GM12878 (cell line): ENCODE measurements around the gene UBAC2. TPM values are rescaled to one million over a fixed set of nuclear protein-coding genes. Genes with fewer than 3 reads are reported as not detected.

Experiments used
- ATF7 ChIP-seq: fragments of 450-650 bp; IDR thresholded peaks from 2 replicates; pipeline ENCODE4 v1.6.1; 2016; ENCODE audit warnings: low read depth, mild to moderate bottlenecking
- BHLHE40 ChIP-seq, 2 experiments: fragments of 450-650 bp in 1 of 2; IDR thresholded peaks; 2 replicates each; pipeline ENCODE4 v1.6.1; 2011 to 2017; ENCODE audit warnings: low read depth in 2 of 2, borderline replicate concordance in 1 of 2, improper control_type of control experiment in 1 of 2, low read length in 1 of 2, mild to moderate bottlenecking in 1 of 2
- CREB1 ChIP-seq: IDR thresholded peaks from 2 replicates; pipeline ENCODE4 v1.6.1; 2012; ENCODE audit warnings: low read depth, mild to moderate bottlenecking, inconsistent platforms
- E2F8 ChIP-seq: fragments of 450-650 bp; IDR thresholded peaks from 2 replicates; pipeline ENCODE4 v1.6.1; 2018; ENCODE audit warnings: mild to moderate bottlenecking, low read depth, moderate library complexity; ENCODE audit not compliant: partially characterized antibody
- IRF4 ChIP-seq: IDR thresholded peaks from 2 replicates; pipeline ENCODE4 v1.6.1; 2011; ENCODE audit warnings: low read depth, low read length
- PKNOX1 ChIP-seq: fragments of 450-650 bp; IDR thresholded peaks from 2 replicates; pipeline ENCODE4 v1.6.1; 2016; ENCODE audit warnings: mild to moderate bottlenecking
- PRDM15 ChIP-seq: fragments of 450-650 bp; formaldehyde crosslinking; IDR thresholded peaks from 2 replicates; pipeline ENCODE4 v1.4.0; 2020; ENCODE audit warnings: mild to moderate bottlenecking, moderate library complexity
- RELB ChIP-seq: fragments of 450-650 bp; IDR thresholded peaks from 2 replicates; pipeline ENCODE4 v1.6.1; 2017; ENCODE audit warnings: low read depth, mild to moderate bottlenecking, moderate library complexity
- RFX5 ChIP-seq: IDR thresholded peaks from 2 replicates; pipeline ENCODE4 v1.6.1; 2011; ENCODE audit warnings: low read depth, low read length, improper control_type of control experiment
- SIX5 ChIP-seq: IDR thresholded peaks from 2 replicates; pipeline ENCODE4 v1.6.1; 2011; ENCODE audit warnings: mild to moderate bottlenecking, low read depth, low read length, moderate library complexity; ENCODE audit not compliant: severe bottlenecking
- SREBF1 ChIP-seq: IDR thresholded peaks from 2 replicates; pipeline ENCODE4 v1.6.1; 2012; ENCODE audit warnings: mild to moderate bottlenecking, low read length
- TBL1XR1 ChIP-seq: IDR thresholded peaks from 2 replicates; pipeline ENCODE4 v1.6.1; 2012; ENCODE audit warnings: low read depth, low read length, improper control_type of control experiment
- ZNF274 ChIP-seq: IDR thresholded peaks from one replicate; pipeline ENCODE4 v1.8.0; 2011; ENCODE audit not compliant: insufficient read length, insufficient read depth
- ZZZ3 ChIP-seq: IDR thresholded peaks from 2 replicates; pipeline ENCODE4 v1.6.1; 2011; ENCODE audit warnings: low read depth; ENCODE audit not compliant: control insufficient read depth, insufficient read length
- polyA plus RNA-seq, 11 experiments: library from polyadenylated mRNA; depleted of rRNA in 4 of 11; unstranded in 6 of 11; stranded (reverse) in 5 of 11; fragments of >200 nt; fragmentation: Nextera tagmentation in 4 of 11; fragmentation: Illumina TruSeq in 1 of 11; extraction: Ambion mirVana in 4 of 11; extraction: Trizol in 1 of 11; gene quantifications; 1 replicate in 1 of 11; 2 replicates in 10 of 11; pipeline versions ENCODE4 v1.2.1 to v1.2.3, GENCODE V29; 2011 to 2016; ENCODE audit warnings: inconsistent platforms in 2 of 11, missing spikeins in 2 of 11, low read depth in 1 of 11
- total RNA-seq, 4 experiments: library from RNA; depleted of rRNA in 3 of 4; stranded (reverse); fragments of >200 nt in 3 of 4; fragmentation: Illumina TruSeq in 1 of 4; extraction: Trizol in 1 of 4; gene quantifications; 2 replicates each; pipeline versions ENCODE4 v1.2.1 to v1.2.3, GENCODE V29; 2013 to 2021
- TF ChIP-seq, protein P1 (sequence below): fragments of 450-650 bp; IDR thresholded peaks from 2 replicates; pipeline ENCODE4 v1.6.1; 2014; ENCODE audit warnings: mild to moderate bottlenecking
- TF ChIP-seq, protein P2 (sequence below): IDR thresholded peaks from 2 replicates; pipeline ENCODE4 v1.6.1; 2011; ENCODE audit warnings: low read depth, mild to moderate bottlenecking, low read length, moderate library complexity, borderline replicate concordance; ENCODE audit errors: extremely low read depth

UBAC2 gene
- total and polyA plus RNA-seq, 10 of the 15 experiments (the other 5 are each of a cell fraction or from before 2014, with no cell fraction given) = 3.0 to 54.6 (median 17.4) TPM

GRCh38 chr13:99376132-99376531 lies 175.5 kb downstream of the UBAC2 start (continued):
- no peak for TF ChIP-seq E2F8
- TF ChIP-seq BHLHE40 (IDR thresholded peaks at IDR 0.05; ENCODE audit: borderline replicate concordance in 1 of 2, low read depth in 2 of 2, low read length in 1 of 2) = peak; percentile 91 to 93
- no peak for TF ChIP-seq SREBF1
- no peak for TF ChIP-seq IRF4
- TF ChIP-seq, protein P1, sequence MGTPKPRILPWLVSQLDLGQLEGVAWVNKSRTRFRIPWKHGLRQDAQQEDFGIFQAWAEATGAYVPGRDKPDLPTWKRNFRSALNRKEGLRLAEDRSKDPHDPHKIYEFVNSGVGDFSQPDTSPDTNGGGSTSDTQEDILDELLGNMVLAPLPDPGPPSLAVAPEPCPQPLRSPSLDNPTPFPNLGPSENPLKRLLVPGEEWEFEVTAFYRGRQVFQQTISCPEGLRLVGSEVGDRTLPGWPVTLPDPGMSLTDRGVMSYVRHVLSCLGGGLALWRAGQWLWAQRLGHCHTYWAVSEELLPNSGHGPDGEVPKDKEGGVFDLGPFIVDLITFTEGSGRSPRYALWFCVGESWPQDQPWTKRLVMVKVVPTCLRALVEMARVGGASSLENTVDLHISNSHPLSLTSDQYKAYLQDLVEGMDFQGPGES = no peak
- TF ChIP-seq, protein P2, sequence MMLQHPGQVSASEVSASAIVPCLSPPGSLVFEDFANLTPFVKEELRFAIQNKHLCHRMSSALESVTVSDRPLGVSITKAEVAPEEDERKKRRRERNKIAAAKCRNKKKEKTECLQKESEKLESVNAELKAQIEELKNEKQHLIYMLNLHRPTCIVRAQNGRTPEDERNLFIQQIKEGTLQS = no peak
- TF ChIP-seq TBL1XR1 = no peak; the same call in 1 of the 2 replicates
- TF ChIP-seq ZNF274 = no peak
- TF ChIP-seq ATF7 = no peak
- TF ChIP-seq SIX5 = no peak
- peak; percentile 55 for TF ChIP-seq RELB
- no peak for TF ChIP-seq ZZZ3
- no peak for TF ChIP-seq RFX5
- no peak for TF ChIP-seq PRDM15 (CRISPR knock-in tag)
- TF ChIP-seq CREB1 = peak; percentile 92
- TF ChIP-seq PKNOX1 = peak; percentile 66
